Sigmoid colon (tissue), 3 donors: Measurements from ENCODE around the gene MBD3L4.

Experiments used
- CTCF ChIP-seq, 4 experiments: fragments of 450-650 bp in 3 of 4; fragments of 200-600 bp in 1 of 4; IDR thresholded peaks; one replicate each; pipeline ENCODE4 v1.5.1; 2016 to 2019; ENCODE audit warnings: antibody characterized with exemption in 4 of 4, mild to moderate bottlenecking in 3 of 4, moderate library complexity in 2 of 4
- POLR2A ChIP-seq, 2 donors: fragments of 450-650 bp; IDR thresholded peaks; one replicate each; pipeline ENCODE4 v1.6.1; 2016; ENCODE audit warnings: antibody characterized with exemption in 2 of 2, mild to moderate bottlenecking in 2 of 2, moderate library complexity in 2 of 2

GRCh38 chr19:6988257-6988656 lies 51.7 kb downstream of the MBD3L4 start:
- TF ChIP-seq CTCF (IDR thresholded peaks at IDR 0.05) (no peak), POLR2A (IDR thresholded peaks at IDR 0.05) (no peak)
